Memory B cell (primary cell): ENCODE data around the gene AMMECR1.
A peak's percentile ranks its signal among the peaks of the same experiment; 100 is the strongest.

Source experiments
- ATAC-seq: fragments of 150-1000 bp; cut with Tn5 transposase; 2 replicates; pipeline ENCODE4 v1.10.0; 2021; ENCODE audit warnings: low read depth, mild to moderate bottlenecking, moderate library complexity
- DNase-seq, 2 donors: peaks; one replicate each; pipeline ENCODE4 v3.0.0; 2022; ENCODE audit warnings: low spot score in 2 of 2
- H3K27ac Mint-ChIP-seq: one replicate; pipeline ENCODE4 v1.8.0; 2022; ENCODE audit warnings: mild to moderate bottlenecking, moderate library complexity, mixed read lengths
- H3K27me3 Mint-ChIP-seq: one replicate; pipeline ENCODE4 v1.8.0; 2022; ENCODE audit warnings: mixed read lengths
- H3K36me3 Mint-ChIP-seq: one replicate; pipeline ENCODE4 v1.8.0; 2022; ENCODE audit warnings: mild to moderate bottlenecking, mixed read lengths
- H3K4me1 Mint-ChIP-seq: one replicate; pipeline ENCODE4 v1.8.0; 2022; ENCODE audit warnings: mixed read lengths
- H3K4me3 Mint-ChIP-seq: one replicate; pipeline ENCODE4 v1.8.0; 2022; ENCODE audit warnings: mild to moderate bottlenecking, moderate library complexity, mixed read lengths
- H3K9me3 Mint-ChIP-seq: one replicate; pipeline ENCODE4 v1.8.0; 2022; ENCODE audit warnings: mixed read lengths

Gene AMMECR1

DNA sequence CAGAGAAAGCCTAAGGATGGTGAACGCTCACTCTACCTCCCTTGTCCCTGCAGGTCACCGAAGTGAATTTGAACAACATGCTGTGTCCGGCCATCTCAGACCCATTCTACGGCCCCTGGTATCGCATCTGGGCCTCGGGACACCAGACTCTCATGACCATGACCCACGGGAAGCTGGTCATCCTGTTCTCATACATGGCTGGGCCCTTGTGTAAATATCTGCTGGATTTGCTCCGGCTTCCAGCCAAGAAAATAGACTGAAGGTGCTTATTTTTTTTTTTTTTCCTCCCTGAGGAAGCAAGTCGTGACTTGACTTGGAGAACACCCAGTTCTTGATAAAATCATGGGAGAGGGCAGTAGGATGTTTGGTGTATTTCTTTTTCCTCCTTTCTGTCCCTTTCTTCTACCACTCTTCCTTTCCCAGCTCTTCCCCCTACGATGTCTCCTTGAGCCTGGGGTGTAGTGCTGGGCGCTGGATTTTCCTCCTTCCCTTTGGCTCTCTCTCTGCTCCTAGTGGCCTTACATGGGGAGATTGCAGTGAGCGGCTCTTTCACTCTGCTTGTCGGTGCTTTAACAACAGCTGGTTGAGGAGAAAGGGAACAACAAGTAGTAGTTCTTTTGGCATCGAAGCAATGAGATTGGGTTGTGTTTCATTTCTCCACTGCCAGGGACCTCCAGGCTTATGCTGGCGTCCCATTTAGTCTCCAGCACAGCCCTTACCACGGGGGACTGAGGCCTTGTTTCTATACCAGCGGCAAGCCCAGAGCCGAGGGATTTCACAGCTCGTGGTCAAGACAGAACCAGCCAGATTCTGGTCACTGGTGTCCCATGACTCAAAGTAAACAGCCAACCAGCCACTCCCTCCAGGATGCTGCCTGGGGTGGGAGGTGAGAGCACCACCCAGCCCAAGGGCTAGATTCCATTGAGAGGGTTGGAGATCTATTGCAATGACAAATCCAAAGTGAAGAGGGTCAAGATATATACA is 144.4 kb downstream of the AMMECR1 start:
- no peak for DNase-seq

DNA sequence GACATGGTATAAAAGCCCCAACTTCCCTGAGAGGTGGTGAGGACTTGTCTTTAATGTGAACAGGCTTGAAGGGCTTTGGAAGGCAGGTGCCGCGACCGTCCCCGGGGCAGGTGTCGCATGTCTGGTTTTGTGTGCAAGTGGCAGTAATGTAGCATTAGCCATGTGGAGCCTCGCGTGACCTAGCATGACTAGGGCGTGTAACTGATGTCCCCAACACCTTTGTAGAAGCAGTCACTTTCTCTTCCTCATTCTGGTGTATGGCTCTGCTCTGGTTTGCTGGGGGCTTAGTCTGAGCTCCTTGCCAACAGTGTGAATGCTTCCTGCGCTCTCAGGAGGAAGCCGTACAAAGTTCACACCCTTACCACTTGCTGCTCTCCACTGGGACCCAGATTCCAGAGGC is 145.7 kb downstream of the AMMECR1 start:
- DNase-seq (peak; percentile 44 to 67), ATAC-seq (peak; percentile 95)
- Mint-ChIP-seq H3K27ac (peak overlapping the region; percentile 88), H3K36me3 (peaks cover 11% of the 10 kb centered on the region), H3K9me3 (peaks cover 1% of the 10 kb centered on the region), H3K4me1 (peaks cover 18% of the 10 kb centered on the region), H3K27me3 (no peaks in the 10 kb centered on the region), H3K4me3 (peak overlapping the region; percentile 27)

More for the DNA sequence above, 144.4 kb downstream of the AMMECR1 start:
- H3K9me3 Mint-ChIP-seq: peaks cover 1% of the 10 kb centered on the region
- no peak for ATAC-seq
- no peak overlapping the region for H3K4me3 Mint-ChIP-seq
- H3K4me1 Mint-ChIP-seq: peaks cover 18% of the 10 kb centered on the region
- H3K27me3 Mint-ChIP-seq: no peaks in the 10 kb centered on the region
- peak overlapping the region; percentile 35 for H3K27ac Mint-ChIP-seq
- peaks cover 11% of the 10 kb centered on the region for H3K36me3 Mint-ChIP-seq

DNA sequence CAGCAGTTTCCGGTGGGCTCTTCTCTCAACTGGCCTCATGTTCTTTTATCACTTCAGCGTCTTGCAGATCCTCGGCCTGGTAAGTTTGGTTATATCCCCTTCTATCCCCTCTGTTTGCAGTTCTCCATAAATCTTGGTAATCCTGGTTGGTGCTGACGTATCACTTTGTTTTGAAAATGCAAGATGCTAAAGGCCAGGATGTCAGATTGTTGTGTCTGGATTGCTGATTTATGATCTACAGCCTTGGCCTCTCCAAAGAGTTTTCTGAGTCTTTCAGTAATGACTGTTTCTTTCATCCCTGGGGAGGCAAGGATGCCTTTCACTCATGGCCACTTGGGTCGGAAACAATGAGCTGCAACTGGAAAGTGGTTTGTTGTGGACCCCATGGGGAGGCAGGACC is 146.4 kb downstream of the AMMECR1 start:
- Mint-ChIP-seq H3K4me1 (peaks cover 18% of the 10 kb centered on the region), H3K36me3 (peaks cover 11% of the 10 kb centered on the region), H3K4me3 (no peak overlapping the region), H3K27ac (peak overlapping the region; percentile 88), H3K9me3 (peaks cover 1% of the 10 kb centered on the region), H3K27me3 (no peaks in the 10 kb centered on the region)
- DNase-seq (no peak), ATAC-seq (no peak)

DNA sequence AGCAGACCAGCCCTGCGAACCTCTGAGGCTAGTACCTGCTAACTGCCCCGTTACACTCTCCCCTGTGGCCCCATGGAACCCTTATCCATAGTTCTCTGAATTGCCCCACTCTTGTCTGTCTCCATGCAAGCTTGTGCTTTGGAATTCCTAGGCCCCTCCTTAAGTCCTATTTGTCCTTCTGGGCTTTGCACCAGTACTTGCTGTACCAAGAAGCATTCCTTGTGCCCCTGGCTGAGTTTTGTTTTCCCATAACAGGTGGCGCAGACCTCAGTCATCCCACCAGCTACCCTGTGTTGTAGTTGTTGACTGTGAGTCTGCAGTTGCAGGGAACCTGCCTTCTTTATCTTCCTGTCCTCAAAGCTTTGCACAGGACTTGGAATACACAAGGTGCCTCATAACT is 147.9 kb downstream of the AMMECR1 start:
- Mint-ChIP-seq H3K27ac (no peak overlapping the region), H3K27me3 (no peaks in the 10 kb centered on the region), H3K4me3 (no peak overlapping the region), H3K36me3 (peaks cover 9% of the 10 kb centered on the region), H3K4me1 (peaks cover 18% of the 10 kb centered on the region), H3K9me3 (peaks cover 1% of the 10 kb centered on the region)
- DNase-seq: no peak
- no peak for ATAC-seq

DNA sequence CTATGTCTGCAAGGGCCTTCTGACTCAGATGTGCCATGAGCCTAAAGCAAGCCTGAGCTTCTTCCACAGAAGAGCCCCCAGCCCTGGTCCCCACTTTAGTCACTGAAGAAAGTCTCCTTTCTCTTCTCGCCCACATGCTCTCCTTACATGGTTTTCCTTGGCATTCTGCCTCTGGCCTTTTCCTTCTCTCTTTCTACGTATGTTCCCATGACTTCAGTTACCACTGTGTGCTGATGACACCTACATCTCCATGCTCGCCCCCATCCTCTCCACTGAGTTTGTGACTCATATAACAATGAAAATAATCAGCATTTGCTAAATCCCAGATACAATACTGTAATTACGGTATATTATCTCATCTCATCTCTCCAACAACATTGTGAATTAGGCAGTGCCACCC is 149.3 kb downstream of the AMMECR1 start:
- no peak for DNase-seq
- Mint-ChIP-seq H3K27me3 (no peaks in the 10 kb centered on the region), H3K36me3 (peaks cover 8% of the 10 kb centered on the region), H3K27ac (no peak overlapping the region), H3K4me3 (no peak overlapping the region), H3K9me3 (peaks cover 1% of the 10 kb centered on the region), H3K4me1 (peaks cover 18% of the 10 kb centered on the region)
- no peak for ATAC-seq

DNA sequence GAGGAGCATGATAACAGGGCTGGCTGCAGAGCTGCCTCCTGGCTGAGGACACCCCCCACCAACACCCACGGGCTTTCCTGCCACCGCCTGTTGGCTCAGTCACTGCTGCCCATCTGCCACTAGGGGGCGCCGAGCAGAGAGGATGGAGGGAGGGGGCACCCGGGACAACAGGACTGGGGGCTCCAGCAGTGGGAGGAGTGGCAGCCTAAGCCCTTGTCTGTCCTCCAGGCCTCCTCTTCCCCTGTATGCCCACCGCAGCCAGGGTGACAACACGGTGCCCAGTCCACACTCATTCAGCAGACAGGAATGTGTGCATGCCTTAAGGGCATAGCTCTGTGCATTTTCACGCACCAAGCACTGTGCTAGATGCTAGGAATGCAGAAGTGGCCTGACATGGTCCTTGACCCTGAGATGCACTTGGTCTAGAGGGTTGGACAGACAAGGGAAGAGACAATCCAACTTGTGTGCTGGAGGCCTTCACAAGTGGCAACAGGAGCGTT is 149.9 kb downstream of the AMMECR1 start:
- Mint-ChIP-seq H3K9me3 (peaks cover 1% of the 10 kb centered on the region), H3K27me3 (no peaks in the 10 kb centered on the region), H3K36me3 (peaks cover 6% of the 10 kb centered on the region), H3K4me3 (no peak overlapping the region), H3K4me1 (peaks cover 18% of the 10 kb centered on the region), H3K27ac (no peak overlapping the region)
- DNase-seq (peak in 1 of 2 donors; percentile 36), ATAC-seq (no peak)

DNA sequence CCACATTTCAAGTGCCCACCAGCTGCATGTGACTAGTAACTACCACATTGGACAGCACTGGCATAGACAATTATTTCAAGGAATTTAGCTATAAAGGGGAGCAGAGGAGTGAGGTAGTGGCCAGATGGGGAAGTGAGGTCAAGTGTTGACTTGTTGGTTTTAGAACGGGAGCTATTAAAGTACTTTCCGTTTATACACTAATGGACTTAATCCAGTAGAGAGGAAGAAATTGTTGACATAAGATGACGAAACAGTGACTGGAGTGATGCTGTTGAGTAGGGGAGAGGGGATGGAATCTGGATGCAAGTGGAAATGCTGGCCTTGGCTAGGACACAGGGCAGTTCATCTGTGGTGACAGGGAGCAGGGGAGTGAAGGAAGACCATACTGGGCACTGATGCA is 154.4 kb downstream of the AMMECR1 start:
- Mint-ChIP-seq H3K27me3 (no peaks in the 10 kb centered on the region), H3K4me1 (peaks cover 11% of the 10 kb centered on the region), H3K4me3 (no peak overlapping the region), H3K9me3 (no peaks in the 10 kb centered on the region), H3K27ac (no peak overlapping the region), H3K36me3 (no peaks in the 10 kb centered on the region)
- no peak for DNase-seq
- ATAC-seq: no peak

DNA sequence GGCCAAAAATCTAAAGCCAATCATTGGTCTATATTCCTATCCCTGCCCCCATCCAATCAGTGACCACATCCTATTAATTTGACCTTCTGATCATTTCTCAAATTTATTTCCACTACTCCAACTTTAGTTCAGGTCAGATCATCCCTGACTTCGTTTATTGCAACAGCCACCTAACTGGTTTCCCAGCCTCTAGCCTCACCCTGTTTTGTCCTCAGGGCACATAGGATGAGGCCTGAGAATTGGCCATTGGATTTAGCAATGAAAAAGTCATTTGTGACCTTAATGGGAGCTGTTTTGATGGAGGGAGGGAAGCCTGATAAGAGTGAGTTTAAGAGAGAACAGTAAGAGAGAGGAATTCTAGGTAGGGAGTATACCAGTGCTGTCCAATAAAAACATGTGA is 155.0 kb downstream of the AMMECR1 start:
- ATAC-seq: no peak
- Mint-ChIP-seq H3K4me3 (no peak overlapping the region), H3K27ac (no peak overlapping the region)

DNA sequence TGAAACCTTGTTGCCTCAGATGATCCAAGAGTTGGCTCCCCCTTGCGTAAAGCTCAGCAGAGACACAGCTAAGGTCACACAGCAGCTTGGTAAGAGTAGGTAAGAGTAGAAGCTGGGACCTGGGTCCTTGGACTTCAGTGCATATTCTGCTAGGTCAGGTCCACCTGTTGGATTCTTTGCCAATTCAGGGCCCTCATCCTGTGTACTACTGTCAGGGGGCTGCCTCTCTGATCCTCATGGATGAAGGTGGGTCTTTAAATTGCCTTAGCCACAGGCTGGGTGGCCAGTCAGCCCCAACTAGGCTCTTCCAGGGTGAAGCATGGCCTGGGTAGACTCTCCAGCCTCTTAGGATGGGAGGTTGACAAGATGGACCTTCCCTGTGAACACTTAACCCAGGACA is 155.8 kb downstream of the AMMECR1 start:
- no peaks in the 10 kb centered on the region for H3K36me3 Mint-ChIP-seq
- ATAC-seq (no peak), DNase-seq (no peak)
- H3K27me3 Mint-ChIP-seq: no peaks in the 10 kb centered on the region
- H3K4me1 Mint-ChIP-seq: peaks cover 11% of the 10 kb centered on the region
- H3K27ac Mint-ChIP-seq: no peak overlapping the region
- no peak overlapping the region for H3K4me3 Mint-ChIP-seq
- H3K9me3 Mint-ChIP-seq: no peaks in the 10 kb centered on the region

More for the DNA sequence above, 155.0 kb downstream of the AMMECR1 start:
- no peak for DNase-seq
- Mint-ChIP-seq H3K4me1 (peaks cover 11% of the 10 kb centered on the region), H3K27me3 (no peaks in the 10 kb centered on the region), H3K36me3 (no peaks in the 10 kb centered on the region), H3K9me3 (no peaks in the 10 kb centered on the region)

DNA sequence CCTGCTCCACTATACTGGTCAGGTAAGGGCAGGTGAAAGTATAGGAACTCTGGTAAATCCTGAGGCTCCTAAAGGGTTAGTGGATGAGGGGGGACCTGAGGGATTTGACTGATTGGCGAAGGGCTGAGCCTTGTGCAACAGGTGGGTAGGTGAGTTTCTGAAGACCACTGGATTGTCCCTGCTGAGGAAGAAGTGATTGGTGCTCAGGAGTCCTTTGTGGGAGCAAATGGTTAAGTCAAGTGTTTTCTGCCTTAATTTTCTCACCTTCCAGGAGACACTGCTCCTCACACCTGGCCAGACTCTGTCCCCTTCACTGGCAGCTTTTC is 156.6 kb downstream of the AMMECR1 start:
- DNase-seq: no peak
- peaks cover 11% of the 10 kb centered on the region for H3K4me1 Mint-ChIP-seq
- H3K27ac Mint-ChIP-seq: no peak overlapping the region
- no peaks in the 10 kb centered on the region for H3K27me3 Mint-ChIP-seq
- ATAC-seq: no peak
- H3K36me3 Mint-ChIP-seq: no peaks in the 10 kb centered on the region
- H3K4me3 Mint-ChIP-seq: no peak overlapping the region
- no peaks in the 10 kb centered on the region for H3K9me3 Mint-ChIP-seq

DNA sequence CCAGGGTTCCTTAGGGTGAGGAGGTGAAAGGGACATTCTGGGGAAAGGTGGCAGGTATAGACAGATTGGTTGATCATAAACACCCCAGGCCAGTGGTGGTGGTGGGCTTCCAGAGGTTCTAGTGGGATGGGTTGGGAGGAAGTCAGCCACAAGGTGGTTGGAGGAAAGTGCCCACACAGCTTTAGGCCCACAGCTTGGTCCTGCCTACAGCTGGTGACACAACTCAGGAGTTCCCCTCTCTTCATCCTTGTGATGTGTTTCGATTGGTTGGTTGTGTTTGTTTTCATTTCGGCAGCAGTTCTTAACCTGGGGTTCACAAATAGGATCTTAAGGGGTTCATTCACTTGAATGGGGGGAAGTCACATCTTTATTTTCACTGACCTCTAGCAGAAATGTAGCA is 158.0 kb downstream of the AMMECR1 start:
- H3K9me3 Mint-ChIP-seq: no peaks in the 10 kb centered on the region
- H3K27ac Mint-ChIP-seq: peak overlapping the region; percentile 78
- no peaks in the 10 kb centered on the region for H3K36me3 Mint-ChIP-seq
- ATAC-seq: peak; percentile 61
- no peak for DNase-seq
- no peak overlapping the region for H3K4me3 Mint-ChIP-seq
- H3K4me1 Mint-ChIP-seq: peaks cover 11% of the 10 kb centered on the region
- H3K27me3 Mint-ChIP-seq: no peaks in the 10 kb centered on the region

DNA sequence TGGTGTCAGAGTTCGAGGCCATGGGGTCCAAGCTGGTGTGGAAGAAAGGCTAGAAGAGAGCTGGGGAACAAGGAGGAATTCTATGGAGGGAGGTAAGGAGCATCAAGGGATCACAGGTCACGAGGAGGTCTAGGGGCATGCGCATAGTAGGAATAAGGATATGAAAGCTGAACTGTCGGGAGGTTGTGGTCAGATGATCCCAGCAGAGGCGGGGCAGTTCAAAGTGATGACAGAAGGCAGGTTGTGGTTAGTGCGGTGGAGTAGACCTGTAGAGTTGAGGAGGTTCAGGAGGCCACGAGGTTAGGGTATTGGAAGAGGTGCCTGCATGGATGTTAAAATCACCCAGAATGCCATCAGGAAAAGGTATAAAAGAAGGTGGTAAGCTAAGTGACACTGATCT is 158.7 kb downstream of the AMMECR1 start:
- H3K4me3 Mint-ChIP-seq: peak overlapping the region; percentile 3

DNA sequence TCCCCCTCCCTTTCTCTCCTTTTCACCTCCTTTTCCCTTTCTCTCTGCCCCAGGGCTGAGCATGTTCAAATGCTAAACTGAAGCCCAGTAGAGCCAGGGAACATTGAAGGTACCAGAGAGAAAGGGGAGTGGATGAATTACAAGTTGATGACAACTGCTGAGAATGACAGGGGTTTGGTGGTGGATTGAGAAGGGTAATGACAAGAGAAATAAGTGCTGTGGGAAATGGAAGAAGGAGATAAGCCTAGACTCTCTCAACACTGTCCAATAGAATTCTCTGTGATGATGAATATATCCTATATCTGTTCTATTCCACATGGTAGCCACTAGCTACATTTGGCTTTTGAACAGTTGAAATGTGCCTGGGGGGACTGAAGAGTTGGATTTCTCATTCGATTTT is 160.4 kb downstream of the AMMECR1 start:
- ATAC-seq (no peak), DNase-seq (no peak)
- H3K9me3 Mint-ChIP-seq: no peaks in the 10 kb centered on the region
- H3K4me3 Mint-ChIP-seq: no peak overlapping the region
- H3K36me3 Mint-ChIP-seq: peaks cover 2% of the 10 kb centered on the region
- no peaks in the 10 kb centered on the region for H3K27me3 Mint-ChIP-seq
- H3K27ac Mint-ChIP-seq: peak overlapping the region; percentile 35
- peaks cover 11% of the 10 kb centered on the region for H3K4me1 Mint-ChIP-seq

More for the DNA sequence above, 158.7 kb downstream of the AMMECR1 start:
- peak; percentile 61 for ATAC-seq
- Mint-ChIP-seq H3K27ac (peak overlapping the region; percentile 78), H3K9me3 (no peaks in the 10 kb centered on the region), H3K4me1 (peaks cover 11% of the 10 kb centered on the region), H3K27me3 (no peaks in the 10 kb centered on the region), H3K36me3 (no peaks in the 10 kb centered on the region)
- DNase-seq: no peak

DNA sequence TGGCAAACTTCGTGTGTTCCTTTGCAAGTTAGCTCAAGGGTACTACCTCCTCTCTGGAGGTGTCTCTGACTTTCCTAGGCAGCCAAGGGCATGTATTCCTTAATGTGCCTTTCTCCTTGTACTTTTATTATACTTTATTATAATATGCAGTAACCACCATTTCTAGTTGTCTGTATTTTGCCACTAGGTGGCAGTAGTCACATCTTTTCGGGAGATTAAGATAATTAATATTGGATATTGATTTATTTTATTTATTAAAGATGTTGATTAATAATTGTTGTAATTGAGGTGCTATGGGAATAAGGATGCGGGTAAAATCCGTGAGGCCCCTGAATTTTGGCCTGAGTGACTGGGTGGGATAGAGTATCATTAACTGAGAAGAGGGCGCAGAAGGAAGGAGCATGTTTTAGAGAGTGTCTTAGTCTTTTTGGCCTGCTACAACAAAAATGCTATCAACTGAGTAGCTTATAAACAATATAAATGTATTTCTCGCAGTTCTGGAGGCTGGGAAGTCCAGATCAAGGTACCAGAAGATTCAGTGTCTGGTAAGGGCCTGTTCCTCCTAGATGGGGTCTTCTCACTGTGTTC is 161.6 kb downstream of the AMMECR1 start:
- peak in 1 of 2 donors; percentile 11 for DNase-seq
- no peaks in the 10 kb centered on the region for H3K9me3 Mint-ChIP-seq
- H3K4me3 Mint-ChIP-seq: no peak overlapping the region
- peaks cover 11% of the 10 kb centered on the region for H3K4me1 Mint-ChIP-seq
- no peaks in the 10 kb centered on the region for H3K27me3 Mint-ChIP-seq
- no peak for ATAC-seq
- H3K27ac Mint-ChIP-seq: no peak overlapping the region
- H3K36me3 Mint-ChIP-seq: peaks cover 2% of the 10 kb centered on the region
